ENCODE measurements around the gene DIAPH2.
"Not testable (repeated sequence)": the region's sequence is repeated elsewhere in the genome, so short reads cannot be mapped to it uniquely, and the experiment has no call there.

The DIAPH2 gene

GRCh38 chrX:96834137-96834536 lies 149.5 kb downstream of the DIAPH2 start:
- DNase-seq, result no peak

- DNase-seq, result no peak
These were observed 151.1 kb downstream of the DIAPH2 start for GRCh38 chrX:96835660-96836289.

- no peak for DNase-seq
These were observed 153.2 kb downstream of the DIAPH2 start for GRCh38 chrX:96837808-96838207.

GRCh38 chrX:96838537-96838936 lies 153.9 kb downstream of the DIAPH2 start:
- no peak for DNase-seq

- no peak for DNase-seq
These were observed 156.7 kb downstream of the DIAPH2 start for GRCh38 chrX:96841325-96841724.

GRCh38 chrX:96841866-96842265 lies 157.2 kb downstream of the DIAPH2 start:
- not testable (repeated sequence) for DNase-seq

GRCh38 chrX:96843566-96843965 lies 158.9 kb downstream of the DIAPH2 start:
- no peak for DNase-seq

GRCh38 chrX:96846841-96847240 lies 162.2 kb downstream of the DIAPH2 start:
- no peak for DNase-seq

- DNase-seq, result not testable (repeated sequence)
These were observed 174.8 kb downstream of the DIAPH2 start for GRCh38 chrX:96859422-96859821.

- no peak for DNase-seq
These were observed 176.6 kb downstream of the DIAPH2 start for GRCh38 chrX:96861218-96861617.

GRCh38 chrX:96861661-96862060 lies 177.0 kb downstream of the DIAPH2 start:
- no peak for DNase-seq

GRCh38 chrX:96883608-96884007 lies 199.0 kb downstream of the DIAPH2 start, which contains the start of gene RPA4:
Gene RPA4 (plus strand): TSS chrX:96883908. CDS start chrX:96884311, 403 bp downstream.
- no peak for DNase-seq

- no peak for DNase-seq
These were observed 199.4 kb downstream of the DIAPH2 start for GRCh38 chrX:96884027-96884426.

- no peak for DNase-seq
These were observed 205.1 kb downstream of the DIAPH2 start for GRCh38 chrX:96889726-96890125.

GRCh38 chrX:96906741-96907140 lies 222.1 kb downstream of the DIAPH2 start:
- no peak for DNase-seq

GRCh38 chrX:96907516-96908272 lies 223.1 kb downstream of the DIAPH2 start:
- no peak for DNase-seq

GRCh38 chrX:96909291-96909690 lies 224.6 kb downstream of the DIAPH2 start:
- DNase-seq, result no peak

- DNase-seq, result no peak
These were observed 234.2 kb downstream of the DIAPH2 start for GRCh38 chrX:96918864-96919263.

- no peak for DNase-seq
These were observed 235.0 kb downstream of the DIAPH2 start for GRCh38 chrX:96919672-96920071.

- no peak for DNase-seq
These were observed 239.9 kb downstream of the DIAPH2 start for GRCh38 chrX:96924581-96924980.

- DNase-seq, result no peak
These were observed 244.4 kb downstream of the DIAPH2 start for GRCh38 chrX:96929036-96929435.

- DNase-seq, result no peak
These were observed 273.1 kb downstream of the DIAPH2 start for GRCh38 chrX:96957718-96958117.

- DNase-seq, result no peak
These were observed 287.2 kb downstream of the DIAPH2 start for GRCh38 chrX:96971812-96972211.

- DNase-seq, result no peak
These were observed 294.3 kb downstream of the DIAPH2 start for GRCh38 chrX:96978906-96979305.

- DNase-seq, result no peak
These were observed 295.1 kb downstream of the DIAPH2 start for GRCh38 chrX:96979766-96980165.
